HG03354 (cell line): ENCODE data around the gene CFL1.
A peak's percentile ranks its signal among the peaks of the same experiment; 100 is the strongest.
"Not testable (repeated sequence)": the region's sequence is repeated elsewhere in the genome, so short reads cannot be mapped to it uniquely, and the experiment has no call there.

Experiments used
- ATAC-seq: cut with Tn5 transposase; IDR thresholded peaks from one replicate; pipeline ENCODE4 v1.9.1; 2021; ENCODE audit warnings: mild to moderate bottlenecking; ENCODE audit not compliant: unreplicated experiment, poor library complexity, severe bottlenecking

Gene CFL1

GRCh38 chr11:65857853-65858680 is at the start of gene CFL1:
TSS of gene CFL1 (minus strand) at chr11:65858180. CDS start at chr11:65858099, 81 bp downstream.
- ATAC-seq: peak; percentile 53

- no peak for ATAC-seq
Observed at GRCh38 chr11:65906602-65907001, 48.6 kb upstream of the CFL1 start.

- ATAC-seq: no peak
Observed at GRCh38 chr11:65903715-65904114, 45.7 kb upstream of the CFL1 start.

- ATAC-seq: no peak
Observed at GRCh38 chr11:65903068-65903481, 45.1 kb upstream of the CFL1 start.

GRCh38 chr11:65900899-65901180 is 42.9 kb upstream of the CFL1 start:
- ATAC-seq: no peak

- peak; percentile 78 for ATAC-seq
Observed at GRCh38 chr11:65900125-65900898, 42.3 kb upstream of the CFL1 start, which contains the start of gene FOSL1. TSS of gene FOSL1 (minus strand) at chr11:65900388. CDS start at chr11:65900339, 49 bp downstream.

- ATAC-seq: no peak
Observed at GRCh38 chr11:65899356-65900124, 41.6 kb upstream of the CFL1 start.

- ATAC-seq: no peak
Observed at GRCh38 chr11:65898656-65899355, 40.8 kb upstream of the CFL1 start.

- no peak for ATAC-seq
Observed at GRCh38 chr11:65897020-65897471, 39.1 kb upstream of the CFL1 start.

- ATAC-seq: no peak
Observed at GRCh38 chr11:65896034-65896999, 38.3 kb upstream of the CFL1 start.

GRCh38 chr11:65895482-65895981 is 37.6 kb upstream of the CFL1 start:
- no peak for ATAC-seq

- ATAC-seq: no peak
Observed at GRCh38 chr11:65894034-65894591, 36.1 kb upstream of the CFL1 start.

- no peak for ATAC-seq
Observed at GRCh38 chr11:65892661-65893317, 34.8 kb upstream of the CFL1 start.

- not testable (repeated sequence) for ATAC-seq
Observed at GRCh38 chr11:65892137-65892540, 34.2 kb upstream of the CFL1 start.

- ATAC-seq: no peak
Observed at GRCh38 chr11:65891219-65892136, 33.5 kb upstream of the CFL1 start.
